ENCODE results near the gene DNASE2B. TPM values are rescaled to one million over a fixed set of nuclear protein-coding genes. Genes with fewer than 3 reads are reported as not detected.

DNASE2B gene
- total RNA-seq, 4 donors from 2014 or later = 0.29 to 3.2 TPM; not detected in 2

- 89 to 97% methylated on average over 5 of the region's 5 CpGs for WGBS, 2 donors
- intact Hi-C loops (cut with DNase I; ENCODE audit: low total_unique reads) = no loop called here
- TF ChIP-seq, protein P1, sequence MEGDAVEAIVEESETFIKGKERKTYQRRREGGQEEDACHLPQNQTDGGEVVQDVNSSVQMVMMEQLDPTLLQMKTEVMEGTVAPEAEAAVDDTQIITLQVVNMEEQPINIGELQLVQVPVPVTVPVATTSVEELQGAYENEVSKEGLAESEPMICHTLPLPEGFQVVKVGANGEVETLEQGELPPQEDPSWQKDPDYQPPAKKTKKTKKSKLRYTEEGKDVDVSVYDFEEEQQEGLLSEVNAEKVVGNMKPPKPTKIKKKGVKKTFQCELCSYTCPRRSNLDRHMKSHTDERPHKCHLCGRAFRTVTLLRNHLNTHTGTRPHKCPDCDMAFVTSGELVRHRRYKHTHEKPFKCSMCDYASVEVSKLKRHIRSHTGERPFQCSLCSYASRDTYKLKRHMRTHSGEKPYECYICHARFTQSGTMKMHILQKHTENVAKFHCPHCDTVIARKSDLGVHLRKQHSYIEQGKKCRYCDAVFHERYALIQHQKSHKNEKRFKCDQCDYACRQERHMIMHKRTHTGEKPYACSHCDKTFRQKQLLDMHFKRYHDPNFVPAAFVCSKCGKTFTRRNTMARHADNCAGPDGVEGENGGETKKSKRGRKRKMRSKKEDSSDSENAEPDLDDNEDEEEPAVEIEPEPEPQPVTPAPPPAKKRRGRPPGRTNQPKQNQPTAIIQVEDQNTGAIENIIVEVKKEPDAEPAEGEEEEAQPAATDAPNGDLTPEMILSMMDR (IDR thresholded peaks at IDR 0.05) = no peak
- TF ChIP-seq POLR2A (IDR thresholded peaks at IDR 0.05) = no peak
- DNase-seq (ENCODE audit: low spot score in 2 of 2) = no peak
- no peak overlapping the region for H3K4me3 ChIP-seq (ENCODE audit: low read depth, poor library complexity, severe bottlenecking)
Measured at GRCh38 chr1:84368441-84368840, 29.8 kb upstream of the DNASE2B start.

DNA sequence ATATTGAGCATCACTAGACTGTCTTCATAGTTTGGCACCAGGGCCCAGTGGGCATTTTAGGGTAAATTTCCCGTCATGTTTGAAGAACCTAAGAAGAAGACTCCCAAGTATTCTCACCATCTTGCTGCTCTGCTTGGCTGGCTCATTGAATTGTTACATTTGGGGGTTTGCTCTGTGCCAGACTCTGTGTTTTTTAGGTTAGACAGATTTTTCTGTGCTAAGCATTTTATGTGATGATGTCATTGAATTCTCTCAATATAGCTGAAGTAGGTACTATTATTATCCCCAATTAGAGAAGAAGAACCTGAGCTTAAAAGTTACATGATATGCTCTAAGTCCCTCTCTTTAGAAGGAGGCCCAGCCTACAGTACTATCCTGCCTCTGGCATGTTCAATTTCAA is 28.0 kb upstream of the DNASE2B start:
- TF ChIP-seq, protein P1 (IDR thresholded peaks at IDR 0.05) = no peak
- no peak for TF ChIP-seq POLR2A (IDR thresholded peaks at IDR 0.05)
- WGBS, 2 donors = 89 to 91% methylated on average over 1 of the region's 1 CpG

GRCh38 chr1:84370831-84371394 is 27.4 kb upstream of the DNASE2B start:
- WGBS, 2 donors = 80 to 84% methylated on average over 4 of the region's 4 CpGs
- DNase-seq (ENCODE audit: low spot score in 2 of 2) = peak in 1 of 2 donors; percentile 74
- TF ChIP-seq, protein P1 (IDR thresholded peaks at IDR 0.05) = no peak
- TF ChIP-seq POLR2A (IDR thresholded peaks at IDR 0.05) = no peak
- H3K4me3 ChIP-seq (ENCODE audit: low read depth, poor library complexity, severe bottlenecking) = no peak overlapping the region
- intact Hi-C loops (cut with DNase I; ENCODE audit: low total_unique reads) = no loop called here

More for the DNA sequence above, 28.0 kb upstream of the DNASE2B start:
- intact Hi-C loops (cut with DNase I; ENCODE audit: low total_unique reads) = no loop called here
- no peak overlapping the region for H3K4me3 ChIP-seq (ENCODE audit: low read depth, poor library complexity, severe bottlenecking)
- DNase-seq (ENCODE audit: low spot score in 2 of 2) = no peak

- WGBS, 2 donors = 36 to 42% methylated on average over 2 of the region's 2 CpGs
- intact Hi-C loops (cut with DNase I; ENCODE audit: low total_unique reads) = no loop called here
Measured at GRCh38 chr1:84373436-84374141, 24.7 kb upstream of the DNASE2B start.

GRCh38 chr1:84374991-84375696 is 23.1 kb upstream of the DNASE2B start:
- whole genome bisulfite sequencing, 2 donors = 52 to 54% methylated on average over 5 of the region's 5 CpGs
- TF ChIP-seq, protein P1 (IDR thresholded peaks at IDR 0.05) = no peak
- DNase-seq (ENCODE audit: low spot score in 2 of 2) = peak in 1 of 2 donors; percentile 79
- H3K4me3 ChIP-seq (ENCODE audit: low read depth, poor library complexity, severe bottlenecking) = no peak overlapping the region
- intact Hi-C loops (cut with DNase I; ENCODE audit: low total_unique reads) = no loop called here

More at GRCh38 chr1:84373436-84374141, 24.7 kb upstream of the DNASE2B start:
- TF ChIP-seq, protein P1 (IDR thresholded peaks at IDR 0.05) = no peak
- TF ChIP-seq POLR2A (IDR thresholded peaks at IDR 0.05) = no peak
- H3K4me3 ChIP-seq (ENCODE audit: low read depth, poor library complexity, severe bottlenecking) = no peak overlapping the region
- DNase-seq (ENCODE audit: low spot score in 2 of 2) = no peak

Data from lower leg skin (tissue), 4 donors.